Measurements from ENCODE around the gene JCHAIN. TPM values are rescaled to one million over a fixed set of nuclear protein-coding genes. Genes with fewer than 3 reads are reported as not detected.
"Not testable (repeated sequence)": the region's sequence is repeated elsewhere in the genome, so short reads cannot be mapped to it uniquely, and the experiment has no call there.

The JCHAIN gene
- total and polyA plus RNA-seq, 2 experiments from 2014 or later, result 2.3 to 4.9 TPM

GRCh38 chr4:70674191-70674590 is 7.9 kb upstream of the JCHAIN start:
- Histone ChIP-seq H3K4me3 (no peak overlapping the region), H3K9me3 (ENCODE audit: low read depth) (no peaks in the 10 kb centered on the region), H3K9me2 (ENCODE audit: insufficient read depth) (no peaks in the 10 kb centered on the region), H2AFZ (no peak overlapping the region), H3K27ac (no peak overlapping the region), H3K4me1 (ENCODE audit: insufficient read depth) (peaks cover 17% of the 10 kb centered on the region), H3K4me2 (ENCODE audit: unreplicated experiment) (no peak overlapping the region), H3K36me3 (ENCODE audit: low read depth) (no peaks in the 10 kb centered on the region), H3F3A (ENCODE audit: insufficient read depth) (peaks cover 18% of the 10 kb centered on the region), H3K79me2 (ENCODE audit: insufficient read depth) (no peaks in the 10 kb centered on the region), H4K20me1 (ENCODE audit: insufficient read depth) (no peaks in the 10 kb centered on the region), H3K9ac (no peak overlapping the region), H3K27me3 (replicated peaks; ENCODE audit: insufficient read depth) (no peaks in the 10 kb centered on the region)
- in situ Hi-C loops (cut with MboI), result no loop called here
- DNase-seq, result no peak
- TF ChIP-seq EZH2phosphoT487 (IDR thresholded peaks at IDR 0.05; ENCODE audit: insufficient read depth, low read depth), result no peak
- TF ChIP-seq EZH2 (IDR thresholded peaks at IDR 0.05; ENCODE audit: insufficient read depth, poor library complexity, severe bottlenecking), result no peak

GRCh38 chr4:70671091-70671490 is 4.8 kb upstream of the JCHAIN start:
- DNase-seq, result no peak
- no peak overlapping the region for H3K27ac ChIP-seq
- no peaks in the 10 kb centered on the region for H3K9me3 ChIP-seq (ENCODE audit: low read depth)
- in situ Hi-C loops (cut with MboI), result no loop called here
- H3F3A ChIP-seq (ENCODE audit: insufficient read depth), result peaks cover 16% of the 10 kb centered on the region
- H3K79me2 ChIP-seq (ENCODE audit: insufficient read depth), result no peaks in the 10 kb centered on the region
- no peaks in the 10 kb centered on the region for H3K36me3 ChIP-seq (ENCODE audit: low read depth)
- no peaks in the 10 kb centered on the region for H4K20me1 ChIP-seq (ENCODE audit: insufficient read depth)
- no peak overlapping the region for H2AFZ ChIP-seq
- H3K27me3 ChIP-seq (replicated peaks; ENCODE audit: insufficient read depth), result no peaks in the 10 kb centered on the region
- WGBS, 2 experiments (ENCODE audit: low coverage in 1 of 2, low lambda C conversion rate in 2 of 2, missing lambda C conversion rate in 2 of 2), result 30 to 51% methylated on average over 2 of the region's 2 CpGs
- no peak overlapping the region for H3K4me3 ChIP-seq
- H3K9me2 ChIP-seq (ENCODE audit: insufficient read depth), result no peaks in the 10 kb centered on the region
- H3K4me2 ChIP-seq (ENCODE audit: unreplicated experiment), result no peak overlapping the region
- H3K9ac ChIP-seq, result no peak overlapping the region
- H3K4me1 ChIP-seq (ENCODE audit: insufficient read depth), result peaks cover 33% of the 10 kb centered on the region
- no peak for TF ChIP-seq EZH2 (IDR thresholded peaks at IDR 0.05; ENCODE audit: insufficient read depth, poor library complexity, severe bottlenecking)
- TF ChIP-seq EZH2phosphoT487 (IDR thresholded peaks at IDR 0.05; ENCODE audit: insufficient read depth, low read depth), result no peak

DNA sequence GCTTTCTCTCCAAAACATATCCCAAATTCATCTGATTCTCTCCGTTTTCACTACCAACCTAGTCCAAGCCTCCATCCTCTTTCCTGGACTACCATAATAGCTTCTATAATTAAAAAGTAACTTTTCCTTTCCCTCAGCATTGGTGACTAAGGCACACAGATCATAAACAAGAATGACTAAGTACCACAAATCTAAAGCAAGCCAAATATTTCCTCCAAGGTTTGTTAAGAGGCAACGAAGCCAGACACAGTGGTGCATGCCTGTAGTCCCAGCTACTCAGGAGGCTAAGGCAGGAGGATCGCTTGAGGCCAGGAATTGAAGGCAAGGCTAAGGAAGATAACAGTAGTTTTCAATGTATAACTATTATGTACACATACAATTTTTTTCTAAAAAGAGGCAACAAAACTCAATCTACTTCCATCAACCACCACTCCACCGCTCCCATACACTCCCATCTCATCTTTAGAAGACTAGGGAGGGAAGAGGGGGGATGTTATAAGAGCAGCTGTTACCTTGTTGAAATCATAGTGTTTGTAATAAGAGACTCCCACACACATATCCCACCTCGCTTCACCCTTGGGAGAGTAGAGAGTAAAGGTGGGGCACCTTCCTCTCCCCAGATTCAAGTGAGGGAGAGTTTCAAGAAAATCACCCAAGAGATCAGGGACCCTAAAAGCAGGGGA is 4.2 kb upstream of the JCHAIN start:
- H3F3A ChIP-seq (ENCODE audit: insufficient read depth), result peaks cover 21% of the 10 kb centered on the region
- 55 to 57% methylated on average over 5 of the region's 5 CpGs for WGBS, 2 experiments (ENCODE audit: low coverage in 1 of 2, low lambda C conversion rate in 2 of 2, missing lambda C conversion rate in 2 of 2)
- in situ Hi-C loops (cut with MboI), result no loop called here
- no peaks in the 10 kb centered on the region for H3K9me3 ChIP-seq (ENCODE audit: low read depth)
- H2AFZ ChIP-seq, result no peak overlapping the region
- no peaks in the 10 kb centered on the region for H3K9me2 ChIP-seq (ENCODE audit: insufficient read depth)
- no peak overlapping the region for H3K4me3 ChIP-seq
- no peaks in the 10 kb centered on the region for H3K79me2 ChIP-seq (ENCODE audit: insufficient read depth)
- H3K27ac ChIP-seq, result no peak overlapping the region
- peak; percentile 85 for DNase-seq
- H3K27me3 ChIP-seq (replicated peaks; ENCODE audit: insufficient read depth), result no peaks in the 10 kb centered on the region
- no peaks in the 10 kb centered on the region for H4K20me1 ChIP-seq (ENCODE audit: insufficient read depth)
- no peaks in the 10 kb centered on the region for H3K36me3 ChIP-seq (ENCODE audit: low read depth)
- TF ChIP-seq EZH2phosphoT487 (IDR thresholded peaks at IDR 0.05; ENCODE audit: insufficient read depth, low read depth) (no peak), EZH2 (IDR thresholded peaks at IDR 0.05; ENCODE audit: insufficient read depth, poor library complexity, severe bottlenecking) (no peak)
- no peak overlapping the region for H3K9ac ChIP-seq
- peaks cover 39% of the 10 kb centered on the region for H3K4me1 ChIP-seq (ENCODE audit: insufficient read depth)
- H3K4me2 ChIP-seq (ENCODE audit: unreplicated experiment), result peak overlapping the region; percentile 34

- in situ Hi-C loops (cut with MboI), result no loop called here
- H3K4me1 ChIP-seq (ENCODE audit: insufficient read depth), result peaks cover 39% of the 10 kb centered on the region
- H3K9me2 ChIP-seq (ENCODE audit: insufficient read depth), result no peaks in the 10 kb centered on the region
- peak overlapping the region; percentile 52 for H2AFZ ChIP-seq
- H3K79me2 ChIP-seq (ENCODE audit: insufficient read depth), result no peaks in the 10 kb centered on the region
- H3F3A ChIP-seq (ENCODE audit: insufficient read depth), result peaks cover 21% of the 10 kb centered on the region
- no peaks in the 10 kb centered on the region for H3K36me3 ChIP-seq (ENCODE audit: low read depth)
- TF ChIP-seq EZH2 (IDR thresholded peaks at IDR 0.05; ENCODE audit: insufficient read depth, poor library complexity, severe bottlenecking) (no peak), EZH2phosphoT487 (IDR thresholded peaks at IDR 0.05; ENCODE audit: insufficient read depth, low read depth) (no peak)
- H3K9me3 ChIP-seq (ENCODE audit: low read depth), result no peaks in the 10 kb centered on the region
- peak overlapping the region; percentile 66 for H3K4me2 ChIP-seq (ENCODE audit: unreplicated experiment)
- peak; percentile 60 for DNase-seq
- H3K9ac ChIP-seq, result no peak overlapping the region
- H4K20me1 ChIP-seq (ENCODE audit: insufficient read depth), result no peaks in the 10 kb centered on the region
- no peaks in the 10 kb centered on the region for H3K27me3 ChIP-seq (replicated peaks; ENCODE audit: insufficient read depth)
- H3K4me3 ChIP-seq, result peak overlapping the region; percentile 26
- 31 to 32% methylated on average over 3 of the region's 3 CpGs for WGBS, 2 experiments (ENCODE audit: low coverage in 1 of 2, low lambda C conversion rate in 2 of 2, missing lambda C conversion rate in 2 of 2)
- peak overlapping the region; percentile 21; the same call in 1 of the 2 replicates for H3K27ac ChIP-seq
These were observed 1.6 kb upstream of the JCHAIN start for GRCh38 chr4:70667740-70668535.

DNA sequence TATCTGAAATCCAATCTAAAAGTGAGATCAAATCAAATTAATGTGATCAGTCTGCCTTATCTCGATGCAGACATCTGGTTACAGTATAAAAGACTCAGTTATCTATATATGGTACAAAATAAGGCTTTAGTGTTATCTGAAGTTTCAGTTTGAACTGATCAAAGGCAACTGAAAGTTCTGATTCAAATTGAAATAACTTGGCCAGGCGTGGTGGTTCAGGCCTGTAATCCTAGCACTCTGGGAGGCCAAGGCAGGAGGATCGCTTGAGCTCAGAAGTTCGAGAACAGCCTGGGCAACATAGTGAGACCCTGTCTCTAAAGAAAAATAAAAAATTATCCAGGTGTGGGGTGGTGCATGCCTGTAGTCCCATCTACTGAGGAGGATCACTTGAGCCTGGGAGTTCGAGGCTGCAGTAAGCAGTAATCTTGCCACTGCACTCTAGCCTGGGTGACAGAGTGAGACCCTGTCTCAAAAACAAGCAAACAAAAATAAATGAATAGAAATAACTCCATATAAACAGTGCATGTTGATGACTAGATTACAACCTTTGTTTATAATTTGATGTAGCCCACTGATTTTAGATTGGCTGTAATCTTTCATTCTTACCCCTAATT is 4.9 kb downstream of the JCHAIN start:
- H3K9me2 ChIP-seq (ENCODE audit: insufficient read depth); H3K36me3 ChIP-seq (ENCODE audit: low read depth); H3K4me2 ChIP-seq (ENCODE audit: unreplicated experiment); H4K20me1 ChIP-seq (ENCODE audit: insufficient read depth); H3K4me3 ChIP-seq; H3K9me3 ChIP-seq (ENCODE audit: low read depth); H3K9ac ChIP-seq; H3K4me1 ChIP-seq (ENCODE audit: insufficient read depth); H3K27ac ChIP-seq; DNase-seq; H3F3A ChIP-seq (ENCODE audit: insufficient read depth); in situ Hi-C loops (cut with MboI); H3K27me3 ChIP-seq (replicated peaks; ENCODE audit: insufficient read depth); H3K79me2 ChIP-seq (ENCODE audit: insufficient read depth): not testable (repeated sequence)
- 0 out of 2 replicates have a peak overlapping the region, but pooled peaks have one; percentile 16 for H2AFZ ChIP-seq
- 67 to 73% methylated on average over 5 of the region's 5 CpGs for WGBS, 2 experiments (ENCODE audit: low coverage in 1 of 2, low lambda C conversion rate in 2 of 2, missing lambda C conversion rate in 2 of 2)
